ENCODE measurements around the gene CNTNAP5. TPM values are rescaled to one million over a fixed set of nuclear protein-coding genes. Genes with fewer than 3 reads are reported as not detected.

CNTNAP5 gene
- total RNA-seq, 4 donors from 2014 or later = 0.20 to 1.4 (median 0.68) TPM; not detected in 1

DNA sequence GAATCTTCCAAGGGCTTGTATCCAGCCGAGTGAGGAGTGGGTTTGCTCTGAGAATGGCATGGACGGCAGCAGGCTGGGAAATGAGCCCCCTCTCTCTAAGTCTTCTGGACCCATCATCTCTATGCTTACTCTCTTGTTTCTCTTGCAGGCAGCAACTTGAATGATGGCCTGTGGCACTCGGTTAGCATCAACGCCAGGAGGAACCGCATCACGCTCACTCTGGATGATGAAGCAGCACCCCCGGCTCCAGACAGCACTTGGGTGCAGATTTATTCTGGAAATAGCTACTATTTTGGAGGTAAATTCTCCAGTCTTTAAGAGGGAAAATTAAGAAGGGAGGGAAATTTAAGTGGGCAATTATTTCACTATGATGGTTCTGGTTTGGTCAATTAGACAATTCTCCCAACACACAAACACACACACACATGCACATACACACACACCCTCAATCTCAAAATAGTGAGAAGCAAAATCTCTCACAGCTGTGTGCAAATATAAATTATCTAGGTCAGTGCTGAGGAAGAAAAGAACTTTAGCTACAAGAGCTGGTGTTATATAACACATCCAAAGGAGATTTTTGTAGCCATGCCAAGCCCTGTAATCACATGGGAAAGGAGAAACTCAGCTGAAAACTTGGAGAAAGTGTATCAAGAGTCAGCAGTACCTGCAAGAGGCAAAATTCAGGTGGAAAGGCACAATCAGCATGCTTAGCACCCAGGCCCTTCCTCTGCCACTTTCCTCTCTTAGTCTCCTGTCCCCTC is 499.2 kb downstream of the CNTNAP5 start:
- no peaks in the 10 kb centered on the region for H3K27me3 ChIP-seq
- H3K9me3 ChIP-seq = no peaks in the 10 kb centered on the region
- no peaks in the 10 kb centered on the region for H3K36me3 ChIP-seq
- no peak overlapping the region for H3K4me3 ChIP-seq
- H3K27ac ChIP-seq = no peak overlapping the region
- DNase-seq = no peak
- no peak for TF ChIP-seq POLR2AphosphoS5 (IDR thresholded peaks at IDR 0.05)
- TF ChIP-seq POLR2A (IDR thresholded peaks at IDR 0.05) = no peak
- TF ChIP-seq CTCF (IDR thresholded peaks at IDR 0.05) = no peak
- TF ChIP-seq EP300 (IDR thresholded peaks at IDR 0.05; ENCODE audit: low read depth) = no peak
- WGBS, 2 donors (ENCODE audit: low coverage in 1 of 2) = 80 to 86% methylated on average over 7 of the region's 7 CpGs
- no peaks in the 10 kb centered on the region for H3K4me1 ChIP-seq
- intact Hi-C loops (cut with DNase I; ENCODE audit: low total_unique reads) (loop anchor here (5.0 kb wide), 1 partner anchor 1122 kb away; no protein-coding TSS in a partner anchor), in situ Hi-C loops (cut with MboI; ENCODE audit: low pct_ligation_motif_present in 1 of 4, low pct_unique_long_range_greater_than_20kb in 1 of 4, low sequenced_read_pairs in 3 of 4) (no loop called here)

GRCh38 chr2:124526221-124526620 is 501.1 kb downstream of the CNTNAP5 start:
- Histone ChIP-seq H3K4me1 (no peaks in the 10 kb centered on the region), H3K36me3 (no peaks in the 10 kb centered on the region), H3K27ac (no peak overlapping the region), H3K9me3 (no peaks in the 10 kb centered on the region), H3K4me3 (no peak overlapping the region), H3K27me3 (no peaks in the 10 kb centered on the region)
- no peak for DNase-seq
- 64 to 66% methylated on average over 3 to 4 of the region's 4 CpGs for WGBS, 2 donors (ENCODE audit: low coverage in 1 of 2)
- intact Hi-C loops (cut with DNase I; ENCODE audit: low total_unique reads) (no loop called here), in situ Hi-C loops (cut with MboI; ENCODE audit: low pct_ligation_motif_present in 1 of 4, low pct_unique_long_range_greater_than_20kb in 1 of 4, low sequenced_read_pairs in 3 of 4) (no loop called here)
- TF ChIP-seq POLR2AphosphoS5 (IDR thresholded peaks at IDR 0.05) (no peak), POLR2A (IDR thresholded peaks at IDR 0.05) (no peak), EP300 (IDR thresholded peaks at IDR 0.05; ENCODE audit: low read depth) (no peak), CTCF (IDR thresholded peaks at IDR 0.05) (no peak)

- intact Hi-C loops (cut with DNase I; ENCODE audit: low total_unique reads) (no loop called here), in situ Hi-C loops (cut with MboI; ENCODE audit: low pct_ligation_motif_present in 1 of 4, low pct_unique_long_range_greater_than_20kb in 1 of 4, low sequenced_read_pairs in 3 of 4) (no loop called here)
- H3K4me3 ChIP-seq = no peak overlapping the region
- no peak overlapping the region for H3K27ac ChIP-seq
- DNase-seq = no peak
- H3K4me1 ChIP-seq = no peaks in the 10 kb centered on the region
- no peaks in the 10 kb centered on the region for H3K36me3 ChIP-seq
- TF ChIP-seq POLR2AphosphoS5 (IDR thresholded peaks at IDR 0.05) = no peak
- no peak for TF ChIP-seq POLR2A (IDR thresholded peaks at IDR 0.05)
- TF ChIP-seq CTCF (IDR thresholded peaks at IDR 0.05) = no peak
- no peak for TF ChIP-seq EP300 (IDR thresholded peaks at IDR 0.05; ENCODE audit: low read depth)
- H3K27me3 ChIP-seq = no peaks in the 10 kb centered on the region
- 83 to 89% methylated on average over 4 of the region's 4 CpGs for WGBS, 2 donors (ENCODE audit: low coverage in 1 of 2)
- no peaks in the 10 kb centered on the region for H3K9me3 ChIP-seq
These were observed 505.1 kb downstream of the CNTNAP5 start for GRCh38 chr2:124530203-124530602.

- WGBS, 2 donors (ENCODE audit: low coverage in 1 of 2) = 69 to 77% methylated on average over 4 to 7 of the region's 7 CpGs
- Histone ChIP-seq H3K36me3 (no peaks in the 10 kb centered on the region), H3K4me1 (no peaks in the 10 kb centered on the region), H3K9me3 (no peaks in the 10 kb centered on the region), H3K4me3 (no peak overlapping the region), H3K27me3 (no peaks in the 10 kb centered on the region), H3K27ac (no peak overlapping the region)
- no peak for DNase-seq
- TF ChIP-seq EP300 (IDR thresholded peaks at IDR 0.05; ENCODE audit: low read depth) (no peak), CTCF (IDR thresholded peaks at IDR 0.05) (no peak), POLR2AphosphoS5 (IDR thresholded peaks at IDR 0.05) (no peak), POLR2A (IDR thresholded peaks at IDR 0.05) (no peak)
- intact Hi-C loops (cut with DNase I; ENCODE audit: low total_unique reads) = no loop called here
- in situ Hi-C loops (cut with MboI; ENCODE audit: low pct_ligation_motif_present in 1 of 4, low pct_unique_long_range_greater_than_20kb in 1 of 4, low sequenced_read_pairs in 3 of 4) = no loop called here
These were observed 508.3 kb downstream of the CNTNAP5 start for GRCh38 chr2:124533226-124533954.
